HL-60 (cell line): ENCODE results near the gene PF4V1.

ENCODE experiments used
- DNase-seq, 2 experiments: peaks; one replicate each; pipeline ENCODE4 v3.0.0-alpha.2; 2010 to 2020; ENCODE audit warnings: low read depth in 1 of 2, low spot score in 1 of 2
- H3K27ac ChIP-seq: fragments of 250-450 bp; sonication (Bioruptor Pico); replicated peaks from 2 replicates; pipeline ENCODE4 v1.5.1; 2020; ENCODE audit warnings: mild to moderate bottlenecking, moderate library complexity
- H3K27me3 ChIP-seq: fragments of 250-450 bp; sonication (Bioruptor Pico); 2 replicates; pipeline ENCODE4 v1.5.1; 2021; ENCODE audit warnings: mild to moderate bottlenecking, moderate library complexity; ENCODE audit not compliant: insufficient read depth, poor library complexity, severe bottlenecking
- H3K4me3 ChIP-seq: replicated peaks from 2 replicates; pipeline ENCODE4 v1.5.1; 2011; ENCODE audit warnings: mild to moderate bottlenecking, control low read depth, low read length; ENCODE audit not compliant: insufficient read depth
- CTCF ChIP-seq: IDR thresholded peaks from one replicate; pipeline ENCODE4 v1.5.1; 2011; ENCODE audit warnings: low read length, control low read depth, inconsistent platforms; ENCODE audit not compliant: insufficient read depth
- GABPA ChIP-seq: IDR thresholded peaks from 2 replicates; pipeline ENCODE4 v1.6.1; 2012; ENCODE audit warnings: low read depth
- POLR2AphosphoS5 ChIP-seq: IDR thresholded peaks from 2 replicates; pipeline ENCODE4 v1.6.1; 2012; ENCODE audit warnings: low read depth
- REST ChIP-seq: IDR thresholded peaks from 2 replicates; pipeline ENCODE4 v1.6.1; 2012; ENCODE audit warnings: low read depth; ENCODE audit not compliant: insufficient replicate concordance
- SPI1 ChIP-seq: IDR thresholded peaks from 2 replicates; pipeline ENCODE4 v1.6.1; 2012; ENCODE audit warnings: low read depth, mild to moderate bottlenecking, borderline replicate concordance

Gene PF4V1

GRCh38 chr4:73859614-73860088 lies 6.6 kb downstream of the PF4V1 start:
- TF ChIP-seq CTCF (no peak), REST (no peak), SPI1 (no peak), GABPA (no peak), POLR2AphosphoS5 (no peak)
- no peak overlapping the region for H3K4me3 ChIP-seq
- H3K27ac ChIP-seq: peak overlapping the region; percentile 28; the same call in 1 of the 2 replicates
- H3K27me3 ChIP-seq: no peaks in the 10 kb centered on the region
- DNase-seq: no peak

GRCh38 chr4:73860181-73860580 lies 7.1 kb downstream of the PF4V1 start:
- no peak for DNase-seq
- H3K27ac ChIP-seq: no peak overlapping the region
- no peaks in the 10 kb centered on the region for H3K27me3 ChIP-seq
- no peak for TF ChIP-seq GABPA
- no peak for TF ChIP-seq REST
- TF ChIP-seq CTCF: no peak
- TF ChIP-seq POLR2AphosphoS5: no peak
- TF ChIP-seq SPI1: no peak
- H3K4me3 ChIP-seq: no peak overlapping the region

- Histone ChIP-seq H3K27ac (no peak overlapping the region), H3K27me3 (no peaks in the 10 kb centered on the region), H3K4me3 (no peak overlapping the region)
- DNase-seq: no peak
- TF ChIP-seq POLR2AphosphoS5: no peak
- no peak for TF ChIP-seq SPI1
- no peak for TF ChIP-seq REST
Observed at GRCh38 chr4:73860917-73861316, 7.8 kb downstream of the PF4V1 start.

- Histone ChIP-seq H3K27me3 (no peaks in the 10 kb centered on the region), H3K4me3 (no peak overlapping the region), H3K27ac (no peak overlapping the region)
- TF ChIP-seq CTCF: no peak
- TF ChIP-seq REST: no peak
- TF ChIP-seq GABPA: no peak
- no peak for TF ChIP-seq SPI1
- no peak for TF ChIP-seq POLR2AphosphoS5
- DNase-seq: no peak
Observed at GRCh38 chr4:73862322-73862721, 9.2 kb downstream of the PF4V1 start.
